ENCODE measurements around the gene TTR.

The TTR gene

GRCh38 chr18:31590570-31590969, 1.1 kb upstream of the TTR start:
- TF ChIP-seq POLR2AphosphoS5 (IDR thresholded peaks at IDR 0.05; ENCODE audit: low read depth, low read length) (no peak), SPI1 (IDR thresholded peaks at IDR 0.05; ENCODE audit: low read depth, low read length) (no peak), TAF1 (IDR thresholded peaks at IDR 0.05; ENCODE audit: low read depth, low read length) (no peak), POLR2A (IDR thresholded peaks at IDR 0.05; ENCODE audit: low read depth, low read length) (no peak), POU2F2 (IDR thresholded peaks at IDR 0.05; ENCODE audit: low read depth, low read length) (no peak), PAX5 (IDR thresholded peaks at IDR 0.05; ENCODE audit: insufficient read depth, low read length, severe bottlenecking) (no peak)
- FAIRE-seq (no peak), DNase-seq (ENCODE audit: insufficient read length, low spot score) (no peak)

GRCh38 chr18:31591113-31591512, 564 bp upstream of the TTR start:
- no peak for DNase-seq (ENCODE audit: insufficient read length, low spot score)
- TF ChIP-seq TAF1 (IDR thresholded peaks at IDR 0.05; ENCODE audit: low read depth, low read length) (no peak), SPI1 (IDR thresholded peaks at IDR 0.05; ENCODE audit: low read depth, low read length) (no peak), POLR2A (IDR thresholded peaks at IDR 0.05; ENCODE audit: low read depth, low read length) (no peak), POU2F2 (IDR thresholded peaks at IDR 0.05; ENCODE audit: low read depth, low read length) (no peak), PAX5 (IDR thresholded peaks at IDR 0.05; ENCODE audit: insufficient read depth, low read length, severe bottlenecking) (no peak), POLR2AphosphoS5 (IDR thresholded peaks at IDR 0.05; ENCODE audit: low read depth, low read length) (no peak)
- FAIRE-seq = no peak

GRCh38 chr18:31592506-31593157, 955 bp downstream of the TTR start:
- DNase-seq (ENCODE audit: insufficient read length, low spot score) (no peak), FAIRE-seq (no peak)
- TF ChIP-seq PAX5 (IDR thresholded peaks at IDR 0.05; ENCODE audit: insufficient read depth, low read length, severe bottlenecking) (no peak), POLR2AphosphoS5 (IDR thresholded peaks at IDR 0.05; ENCODE audit: low read depth, low read length) (no peak), POU2F2 (IDR thresholded peaks at IDR 0.05; ENCODE audit: low read depth, low read length) (no peak), POLR2A (IDR thresholded peaks at IDR 0.05; ENCODE audit: low read depth, low read length) (no peak), TAF1 (IDR thresholded peaks at IDR 0.05; ENCODE audit: low read depth, low read length) (no peak), SPI1 (IDR thresholded peaks at IDR 0.05; ENCODE audit: low read depth, low read length) (no peak)

DNA sequence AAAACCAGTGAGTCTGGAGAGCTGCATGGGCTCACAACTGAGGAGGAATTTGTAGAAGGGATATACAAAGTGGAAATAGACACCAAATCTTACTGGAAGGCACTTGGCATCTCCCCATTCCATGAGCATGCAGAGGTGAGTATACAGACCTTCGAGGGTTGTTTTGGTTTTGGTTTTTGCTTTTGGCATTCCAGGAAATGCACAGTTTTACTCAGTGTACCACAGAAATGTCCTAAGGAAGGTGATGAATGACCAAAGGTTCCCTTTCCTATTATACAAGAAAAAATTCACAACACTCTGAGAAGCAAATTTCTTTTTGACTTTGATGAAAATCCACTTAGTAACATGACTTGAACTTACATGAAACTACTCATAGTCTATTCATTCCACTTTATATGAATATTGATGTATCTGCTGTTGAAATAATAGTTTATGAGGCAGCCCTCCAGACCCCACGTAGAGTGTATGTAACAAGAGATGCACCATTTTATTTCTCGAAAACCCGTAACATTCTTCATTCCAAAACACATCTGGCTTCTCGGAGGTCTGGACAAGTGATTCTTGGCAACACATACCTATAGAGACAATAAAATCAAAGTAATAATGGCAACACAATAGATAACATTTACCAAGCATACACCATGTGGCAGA, 3.6 kb downstream of the TTR start:
- DNase-seq (ENCODE audit: insufficient read length, low spot score) (no peak), FAIRE-seq (no peak)
- TF ChIP-seq POLR2AphosphoS5 (IDR thresholded peaks at IDR 0.05; ENCODE audit: low read depth, low read length) (no peak), SPI1 (IDR thresholded peaks at IDR 0.05; ENCODE audit: low read depth, low read length) (no peak), POU2F2 (IDR thresholded peaks at IDR 0.05; ENCODE audit: low read depth, low read length) (no peak), POLR2A (IDR thresholded peaks at IDR 0.05; ENCODE audit: low read depth, low read length) (no peak), TAF1 (IDR thresholded peaks at IDR 0.05; ENCODE audit: low read depth, low read length) (no peak), PAX5 (IDR thresholded peaks at IDR 0.05; ENCODE audit: insufficient read depth, low read length, severe bottlenecking) (no peak)

GRCh38 chr18:31596081-31596872, 4.6 kb downstream of the TTR start:
- DNase-seq (ENCODE audit: insufficient read length, low spot score) (no peak), FAIRE-seq (no peak)
- no peak for TF ChIP-seq POLR2A (IDR thresholded peaks at IDR 0.05; ENCODE audit: low read depth, low read length)
- TF ChIP-seq POLR2AphosphoS5 (IDR thresholded peaks at IDR 0.05; ENCODE audit: low read depth, low read length) = no peak
- no peak for TF ChIP-seq SPI1 (IDR thresholded peaks at IDR 0.05; ENCODE audit: low read depth, low read length)
- no peak for TF ChIP-seq PAX5 (IDR thresholded peaks at IDR 0.05; ENCODE audit: insufficient read depth, low read length, severe bottlenecking)

- TF ChIP-seq TAF1 (IDR thresholded peaks at IDR 0.05; ENCODE audit: low read depth, low read length) (no peak), SPI1 (IDR thresholded peaks at IDR 0.05; ENCODE audit: low read depth, low read length) (no peak), POLR2A (IDR thresholded peaks at IDR 0.05; ENCODE audit: low read depth, low read length) (no peak), POLR2AphosphoS5 (IDR thresholded peaks at IDR 0.05; ENCODE audit: low read depth, low read length) (no peak), PAX5 (IDR thresholded peaks at IDR 0.05; ENCODE audit: insufficient read depth, low read length, severe bottlenecking) (no peak), POU2F2 (IDR thresholded peaks at IDR 0.05; ENCODE audit: low read depth, low read length) (no peak)
- no peak for FAIRE-seq
- DNase-seq (ENCODE audit: insufficient read length, low spot score) = no peak
Observed at GRCh38 chr18:31598021-31598805, 6.5 kb downstream of the TTR start.

DNA sequence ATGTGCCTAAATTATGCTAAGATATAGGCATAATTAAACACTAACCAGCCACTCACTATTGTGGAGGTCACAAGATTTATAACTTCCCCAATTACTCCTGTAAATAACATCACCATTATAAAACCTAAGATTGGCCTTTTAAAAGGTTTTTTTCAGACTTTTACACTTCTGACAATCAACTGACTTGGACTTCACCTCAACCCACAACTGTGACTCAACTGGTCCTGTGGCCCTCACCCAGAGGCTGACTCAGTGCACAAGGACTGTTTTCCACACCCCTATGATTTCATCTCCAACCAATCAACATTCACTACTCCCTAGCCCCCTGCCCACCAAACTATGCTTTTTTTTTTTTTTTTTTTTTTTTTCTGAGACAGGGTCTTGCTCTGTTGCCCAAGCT, 11.6 kb downstream of the TTR start:
- DNase-seq (ENCODE audit: insufficient read length, low spot score) (no peak), FAIRE-seq (no peak)
- no peak for TF ChIP-seq POLR2A (IDR thresholded peaks at IDR 0.05; ENCODE audit: low read depth, low read length)
- TF ChIP-seq POU2F2 (IDR thresholded peaks at IDR 0.05; ENCODE audit: low read depth, low read length) = no peak
- no peak for TF ChIP-seq PAX5 (IDR thresholded peaks at IDR 0.05; ENCODE audit: insufficient read depth, low read length, severe bottlenecking)
- no peak for TF ChIP-seq TAF1 (IDR thresholded peaks at IDR 0.05; ENCODE audit: low read depth, low read length)
- TF ChIP-seq POLR2AphosphoS5 (IDR thresholded peaks at IDR 0.05; ENCODE audit: low read depth, low read length) = no peak
- no peak for TF ChIP-seq SPI1 (IDR thresholded peaks at IDR 0.05; ENCODE audit: low read depth, low read length)

- FAIRE-seq = no peak
- no peak for DNase-seq (ENCODE audit: insufficient read length, low spot score)
- TF ChIP-seq PAX5 (IDR thresholded peaks at IDR 0.05; ENCODE audit: insufficient read depth, low read length, severe bottlenecking) (no peak), SPI1 (IDR thresholded peaks at IDR 0.05; ENCODE audit: low read depth, low read length) (no peak), POLR2A (IDR thresholded peaks at IDR 0.05; ENCODE audit: low read depth, low read length) (no peak)
Observed at GRCh38 chr18:31606265-31606664, 14.6 kb downstream of the TTR start.

DNA sequence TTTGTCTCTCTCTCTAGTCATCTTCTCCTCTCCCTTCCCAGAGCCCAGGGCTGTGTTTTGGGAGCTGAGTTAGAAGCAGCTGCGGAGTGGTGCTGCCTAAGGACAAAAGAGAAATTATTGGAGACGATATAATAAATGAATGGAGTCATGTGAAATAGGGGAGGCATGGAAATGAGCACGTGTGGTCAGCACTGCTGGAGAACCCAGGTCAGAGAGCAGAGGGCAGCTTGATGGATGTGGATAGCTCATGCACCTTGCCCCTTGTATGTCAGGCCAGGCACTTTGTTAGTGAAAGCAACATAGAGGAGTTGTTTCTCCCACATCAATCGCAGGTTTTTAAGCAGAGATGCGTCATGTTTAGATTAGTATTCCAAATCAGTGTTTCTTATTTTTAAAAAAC, 15.7 kb downstream of the TTR start:
- TF ChIP-seq PAX5 (IDR thresholded peaks at IDR 0.05; ENCODE audit: insufficient read depth, low read length, severe bottlenecking) = no peak
- TF ChIP-seq POLR2AphosphoS5 (IDR thresholded peaks at IDR 0.05; ENCODE audit: low read depth, low read length) = no peak
- TF ChIP-seq SPI1 (IDR thresholded peaks at IDR 0.05; ENCODE audit: low read depth, low read length) = no peak
- no peak for TF ChIP-seq TAF1 (IDR thresholded peaks at IDR 0.05; ENCODE audit: low read depth, low read length)
- TF ChIP-seq POU2F2 (IDR thresholded peaks at IDR 0.05; ENCODE audit: low read depth, low read length) = no peak
- no peak for TF ChIP-seq POLR2A (IDR thresholded peaks at IDR 0.05; ENCODE audit: low read depth, low read length)
- FAIRE-seq = no peak
- DNase-seq (ENCODE audit: insufficient read length, low spot score) = no peak

All from GM12891 (cell line).